ENCODE measurements around the gene NANOS3.

NANOS3 gene

GRCh38 chr19:13872339-13872694 is 4.6 kb upstream of the NANOS3 start:
- peaks cover 13% of the 10 kb centered on the region for H3K4me1 ChIP-seq (ENCODE audit: insufficient read depth, insufficient read length)
- DNase-seq (ENCODE audit: low read depth, low spot score) = no peak
- peaks cover 62% of the 10 kb centered on the region for H3K27me3 ChIP-seq (ENCODE audit: insufficient read depth, insufficient read length)
- H3K4me3 ChIP-seq (ENCODE audit: insufficient read length, low read depth) = no peak overlapping the region
- H3K9ac ChIP-seq (ENCODE audit: insufficient read length, low read depth) = no peak overlapping the region
- peaks cover 3% of the 10 kb centered on the region for H3K36me3 ChIP-seq (ENCODE audit: insufficient read depth, insufficient read length, low read length)
- H3K9me3 ChIP-seq (ENCODE audit: insufficient read depth, low read length) = no peaks in the 10 kb centered on the region
- TF ChIP-seq SUZ12 (IDR thresholded peaks at IDR 0.05; ENCODE audit: extremely low read depth, insufficient read depth, insufficient read length) = no peak
- TF ChIP-seq ZNF274 (IDR thresholded peaks at IDR 0.05; ENCODE audit: low read depth, low read length) = no peak
- no peak for TF ChIP-seq YY1 (IDR thresholded peaks at IDR 0.05; ENCODE audit: insufficient read depth, insufficient read length)

GRCh38 chr19:13872695-13873389 is 4.1 kb upstream of the NANOS3 start:
- Histone ChIP-seq H3K9ac (ENCODE audit: insufficient read length, low read depth) (peak overlapping the region; percentile 32), H3K36me3 (ENCODE audit: insufficient read depth, insufficient read length, low read length) (peaks cover 3% of the 10 kb centered on the region), H3K27me3 (ENCODE audit: insufficient read depth, insufficient read length) (peaks cover 57% of the 10 kb centered on the region), H3K4me1 (ENCODE audit: insufficient read depth, insufficient read length) (peaks cover 13% of the 10 kb centered on the region), H3K9me3 (ENCODE audit: insufficient read depth, low read length) (no peaks in the 10 kb centered on the region), H3K4me3 (ENCODE audit: insufficient read length, low read depth) (peak overlapping the region; percentile 26)
- TF ChIP-seq ZNF274 (IDR thresholded peaks at IDR 0.05; ENCODE audit: low read depth, low read length) (no peak), SUZ12 (IDR thresholded peaks at IDR 0.05; ENCODE audit: extremely low read depth, insufficient read depth, insufficient read length) (no peak), YY1 (IDR thresholded peaks at IDR 0.05; ENCODE audit: insufficient read depth, insufficient read length) (no peak)
- DNase-seq (ENCODE audit: low read depth, low spot score) = peak; percentile 85

- TF ChIP-seq YY1 (IDR thresholded peaks at IDR 0.05; ENCODE audit: insufficient read depth, insufficient read length) = no peak
- no peak for TF ChIP-seq ZNF274 (IDR thresholded peaks at IDR 0.05; ENCODE audit: low read depth, low read length)
- no peak for TF ChIP-seq SUZ12 (IDR thresholded peaks at IDR 0.05; ENCODE audit: extremely low read depth, insufficient read depth, insufficient read length)
- Histone ChIP-seq H3K9ac (ENCODE audit: insufficient read length, low read depth) (no peak overlapping the region), H3K36me3 (ENCODE audit: insufficient read depth, insufficient read length, low read length) (peaks cover 3% of the 10 kb centered on the region), H3K27me3 (ENCODE audit: insufficient read depth, insufficient read length) (peaks cover 57% of the 10 kb centered on the region), H3K4me3 (ENCODE audit: insufficient read length, low read depth) (no peak overlapping the region), H3K9me3 (ENCODE audit: insufficient read depth, low read length) (no peaks in the 10 kb centered on the region), H3K4me1 (ENCODE audit: insufficient read depth, insufficient read length) (peaks cover 13% of the 10 kb centered on the region)
- no peak for DNase-seq (ENCODE audit: low read depth, low spot score)
Measured at GRCh38 chr19:13873834-13874515, 3.0 kb upstream of the NANOS3 start.

GRCh38 chr19:13875824-13876223 is 1.1 kb upstream of the NANOS3 start:
- Histone ChIP-seq H3K9ac (ENCODE audit: insufficient read length, low read depth) (no peak overlapping the region), H3K27me3 (ENCODE audit: insufficient read depth, insufficient read length) (peaks cover 51% of the 10 kb centered on the region), H3K4me1 (ENCODE audit: insufficient read depth, insufficient read length) (peaks cover 17% of the 10 kb centered on the region), H3K36me3 (ENCODE audit: insufficient read depth, insufficient read length, low read length) (no peaks in the 10 kb centered on the region), H3K4me3 (ENCODE audit: insufficient read length, low read depth) (no peak overlapping the region), H3K9me3 (ENCODE audit: insufficient read depth, low read length) (no peaks in the 10 kb centered on the region)
- no peak for DNase-seq (ENCODE audit: low read depth, low spot score)
- no peak for TF ChIP-seq ZNF274 (IDR thresholded peaks at IDR 0.05; ENCODE audit: low read depth, low read length)
- TF ChIP-seq YY1 (IDR thresholded peaks at IDR 0.05; ENCODE audit: insufficient read depth, insufficient read length) = no peak
- TF ChIP-seq SUZ12 (IDR thresholded peaks at IDR 0.05; ENCODE audit: extremely low read depth, insufficient read depth, insufficient read length) = no peak

GRCh38 chr19:13877303-13877702 is 369 bp downstream of the NANOS3 start:
- no peak for DNase-seq (ENCODE audit: low read depth, low spot score)
- Histone ChIP-seq H3K9ac (ENCODE audit: insufficient read length, low read depth) (peak overlapping the region; percentile 42), H3K9me3 (ENCODE audit: insufficient read depth, low read length) (no peaks in the 10 kb centered on the region), H3K36me3 (ENCODE audit: insufficient read depth, insufficient read length, low read length) (no peaks in the 10 kb centered on the region), H3K27me3 (ENCODE audit: insufficient read depth, insufficient read length) (peaks cover 37% of the 10 kb centered on the region), H3K4me1 (ENCODE audit: insufficient read depth, insufficient read length) (peaks cover 29% of the 10 kb centered on the region), H3K4me3 (ENCODE audit: insufficient read length, low read depth) (no peak overlapping the region)
- TF ChIP-seq YY1 (IDR thresholded peaks at IDR 0.05; ENCODE audit: insufficient read depth, insufficient read length) (no peak), SUZ12 (IDR thresholded peaks at IDR 0.05; ENCODE audit: extremely low read depth, insufficient read depth, insufficient read length) (no peak), ZNF274 (IDR thresholded peaks at IDR 0.05; ENCODE audit: low read depth, low read length) (no peak)

GRCh38 chr19:13880059-13881043 is 3.4 kb downstream of the NANOS3 start:
- H3K9ac ChIP-seq (ENCODE audit: insufficient read length, low read depth) = peak overlapping the region; percentile 1
- TF ChIP-seq SUZ12 (IDR thresholded peaks at IDR 0.05; ENCODE audit: extremely low read depth, insufficient read depth, insufficient read length) = no peak
- no peaks in the 10 kb centered on the region for H3K9me3 ChIP-seq (ENCODE audit: insufficient read depth, low read length)
- DNase-seq (ENCODE audit: low read depth, low spot score) = peak; percentile 95
- peak overlapping the region; percentile 0 for H3K4me3 ChIP-seq (ENCODE audit: insufficient read length, low read depth)
- no peaks in the 10 kb centered on the region for H3K36me3 ChIP-seq (ENCODE audit: insufficient read depth, insufficient read length, low read length)
- peaks cover 41% of the 10 kb centered on the region for H3K4me1 ChIP-seq (ENCODE audit: insufficient read depth, insufficient read length)
- peaks cover 15% of the 10 kb centered on the region for H3K27me3 ChIP-seq (ENCODE audit: insufficient read depth, insufficient read length)

All from NT2/D1 (cell line).